ENCODE data around the gene ADTRP. TPM values are rescaled to one million over a fixed set of nuclear protein-coding genes. Genes with fewer than 3 reads are reported as not detected.

The ADTRP gene
- total RNA-seq, 1 experiment from 2014 or later, result 0.50 TPM

DNA sequence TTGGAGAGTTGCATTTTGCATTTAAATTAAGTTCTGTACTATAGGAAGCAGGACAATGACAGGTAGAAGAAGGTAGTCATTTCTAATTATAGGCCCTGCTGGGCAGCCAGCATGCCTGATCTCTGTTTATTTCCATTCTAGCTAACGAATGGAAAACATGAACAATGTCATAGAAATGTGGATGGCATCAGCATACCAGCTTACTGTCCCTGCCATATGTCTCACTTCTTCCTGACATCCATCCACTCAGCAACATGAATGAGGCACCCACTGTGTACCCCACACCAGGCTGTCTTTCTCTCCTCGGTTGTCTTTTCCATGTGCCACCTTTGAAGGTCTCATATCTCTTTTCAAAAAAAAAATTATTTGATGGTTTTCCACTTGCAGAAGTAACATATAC is 11.1 kb downstream of the ADTRP start (continued):
- TF ChIP-seq, protein P1, sequence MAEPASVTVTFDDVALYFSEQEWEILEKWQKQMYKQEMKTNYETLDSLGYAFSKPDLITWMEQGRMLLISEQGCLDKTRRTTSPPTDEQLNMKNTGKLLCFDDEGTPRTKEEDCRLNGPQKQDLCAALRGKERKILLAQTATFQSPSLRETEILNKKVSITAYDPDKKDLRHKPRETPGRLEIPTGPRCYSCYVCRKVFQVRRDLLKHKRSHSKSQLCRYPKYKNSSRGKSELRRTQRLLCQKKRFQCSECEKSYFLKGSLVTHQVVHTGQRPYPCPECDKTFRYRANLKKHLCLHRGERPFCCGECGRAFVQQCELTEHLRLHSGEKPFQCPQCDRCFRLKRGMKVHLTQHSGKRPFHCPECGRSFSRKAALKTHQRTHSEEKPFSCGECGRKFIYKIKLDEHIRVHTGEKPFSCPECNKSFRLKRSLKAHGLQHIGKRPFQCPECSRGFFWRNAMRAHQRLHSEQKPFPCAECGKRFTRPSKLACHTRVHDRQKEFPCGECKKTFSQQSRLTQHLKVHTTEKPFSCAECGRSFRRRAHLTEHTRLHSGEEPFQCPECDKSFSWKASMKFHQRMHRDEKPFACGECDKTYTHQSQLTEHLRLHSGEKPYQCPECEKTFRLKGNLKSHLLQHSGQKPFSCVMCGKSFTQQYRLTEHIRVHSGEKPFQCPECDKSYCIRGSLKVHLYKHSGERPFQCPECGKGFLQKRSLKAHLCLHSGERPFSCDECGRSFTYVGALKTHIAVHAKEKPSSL (CRISPR knock-in tag; conservative IDR thresholded peaks at IDR 0.05), result no peak
- TF ChIP-seq, protein P2, sequence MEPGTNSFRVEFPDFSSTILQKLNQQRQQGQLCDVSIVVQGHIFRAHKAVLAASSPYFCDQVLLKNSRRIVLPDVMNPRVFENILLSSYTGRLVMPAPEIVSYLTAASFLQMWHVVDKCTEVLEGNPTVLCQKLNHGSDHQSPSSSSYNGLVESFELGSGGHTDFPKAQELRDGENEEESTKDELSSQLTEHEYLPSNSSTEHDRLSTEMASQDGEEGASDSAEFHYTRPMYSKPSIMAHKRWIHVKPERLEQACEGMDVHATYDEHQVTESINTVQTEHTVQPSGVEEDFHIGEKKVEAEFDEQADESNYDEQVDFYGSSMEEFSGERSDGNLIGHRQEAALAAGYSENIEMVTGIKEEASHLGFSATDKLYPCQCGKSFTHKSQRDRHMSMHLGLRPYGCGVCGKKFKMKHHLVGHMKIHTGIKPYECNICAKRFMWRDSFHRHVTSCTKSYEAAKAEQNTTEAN (CRISPR knock-in tag; IDR thresholded peaks at IDR 0.05), result no peak
- TF ChIP-seq NFE2L1 (CRISPR knock-in tag; IDR thresholded peaks at IDR 0.05), result no peak
- TF ChIP-seq, protein P3, sequence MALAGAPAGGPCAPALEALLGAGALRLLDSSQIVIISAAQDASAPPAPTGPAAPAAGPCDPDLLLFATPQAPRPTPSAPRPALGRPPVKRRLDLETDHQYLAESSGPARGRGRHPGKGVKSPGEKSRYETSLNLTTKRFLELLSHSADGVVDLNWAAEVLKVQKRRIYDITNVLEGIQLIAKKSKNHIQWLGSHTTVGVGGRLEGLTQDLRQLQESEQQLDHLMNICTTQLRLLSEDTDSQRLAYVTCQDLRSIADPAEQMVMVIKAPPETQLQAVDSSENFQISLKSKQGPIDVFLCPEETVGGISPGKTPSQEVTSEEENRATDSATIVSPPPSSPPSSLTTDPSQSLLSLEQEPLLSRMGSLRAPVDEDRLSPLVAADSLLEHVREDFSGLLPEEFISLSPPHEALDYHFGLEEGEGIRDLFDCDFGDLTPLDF (CRISPR knock-in tag; IDR thresholded peaks at IDR 0.05), result no peak
- TF ChIP-seq ELF4 (CRISPR knock-in tag; IDR thresholded peaks at IDR 0.05; ENCODE audit: low read depth), result no peak

DNA sequence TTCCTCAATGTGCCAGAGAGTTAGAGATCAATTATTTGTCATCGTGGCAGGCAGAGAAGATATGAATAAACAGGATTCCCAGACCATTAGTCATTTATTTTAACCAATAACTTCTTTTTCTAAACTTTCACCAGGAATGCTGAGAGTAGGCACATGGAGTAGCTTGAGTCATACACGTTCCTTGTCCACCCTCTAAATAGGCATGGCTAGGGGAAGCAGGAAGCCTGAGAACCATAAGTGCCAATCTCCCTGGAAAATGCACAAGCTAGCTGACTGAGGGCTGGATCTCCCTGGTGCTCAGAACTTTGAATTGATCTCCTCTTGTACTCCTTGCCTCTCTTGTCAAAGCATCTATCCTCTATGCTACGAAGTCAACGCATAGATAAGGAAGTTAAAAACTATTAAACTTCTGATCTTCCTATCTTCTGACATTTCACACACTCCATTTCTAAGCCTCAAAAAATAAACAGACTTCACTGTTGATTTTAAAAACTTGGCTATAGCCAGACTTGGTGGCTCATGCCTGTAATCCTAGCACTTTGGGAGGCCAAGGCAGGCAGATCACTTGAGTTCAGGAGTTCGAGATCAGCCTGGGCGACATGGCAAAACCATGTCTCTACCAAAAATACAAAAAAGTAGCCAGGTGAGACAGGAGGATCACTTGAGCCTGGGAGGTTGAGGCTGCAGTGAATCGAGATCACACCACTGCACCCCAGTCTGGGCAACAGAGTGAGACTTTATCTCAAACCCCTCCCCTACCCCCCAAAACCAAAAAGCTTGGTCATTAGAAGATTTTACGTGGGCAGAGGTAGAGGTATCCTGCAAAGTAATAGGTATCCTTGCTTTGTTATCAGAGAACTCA is 11.8 kb downstream of the ADTRP start:
- no peak overlapping the region for H3K4me3 Mint-ChIP-seq
- TF ChIP-seq NR3C1 (CRISPR knock-in tag; conservative IDR thresholded peaks at IDR 0.05; ENCODE audit: low read depth) (no peak), FOXJ3 (CRISPR knock-in tag; IDR thresholded peaks at IDR 0.05; ENCODE audit: borderline replicate concordance) (no peak), CREM (CRISPR knock-in tag; IDR thresholded peaks at IDR 0.05) (no peak)
- TF ChIP-seq, protein P4, sequence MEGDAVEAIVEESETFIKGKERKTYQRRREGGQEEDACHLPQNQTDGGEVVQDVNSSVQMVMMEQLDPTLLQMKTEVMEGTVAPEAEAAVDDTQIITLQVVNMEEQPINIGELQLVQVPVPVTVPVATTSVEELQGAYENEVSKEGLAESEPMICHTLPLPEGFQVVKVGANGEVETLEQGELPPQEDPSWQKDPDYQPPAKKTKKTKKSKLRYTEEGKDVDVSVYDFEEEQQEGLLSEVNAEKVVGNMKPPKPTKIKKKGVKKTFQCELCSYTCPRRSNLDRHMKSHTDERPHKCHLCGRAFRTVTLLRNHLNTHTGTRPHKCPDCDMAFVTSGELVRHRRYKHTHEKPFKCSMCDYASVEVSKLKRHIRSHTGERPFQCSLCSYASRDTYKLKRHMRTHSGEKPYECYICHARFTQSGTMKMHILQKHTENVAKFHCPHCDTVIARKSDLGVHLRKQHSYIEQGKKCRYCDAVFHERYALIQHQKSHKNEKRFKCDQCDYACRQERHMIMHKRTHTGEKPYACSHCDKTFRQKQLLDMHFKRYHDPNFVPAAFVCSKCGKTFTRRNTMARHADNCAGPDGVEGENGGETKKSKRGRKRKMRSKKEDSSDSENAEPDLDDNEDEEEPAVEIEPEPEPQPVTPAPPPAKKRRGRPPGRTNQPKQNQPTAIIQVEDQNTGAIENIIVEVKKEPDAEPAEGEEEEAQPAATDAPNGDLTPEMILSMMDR (IDR thresholded peaks at IDR 0.05), result no peak
- no peaks in the 10 kb centered on the region for H3K9me3 Mint-ChIP-seq
- ATAC-seq (no peak), DNase-seq (ENCODE audit: low spot score) (no peak)
- no peak overlapping the region for H3K27ac Mint-ChIP-seq
- ChIA-PET CTCF (no interaction called here), POLR2A (no interaction called here)
- H3K27me3 Mint-ChIP-seq (ENCODE audit: low read depth), result peaks cover 3% of the 10 kb centered on the region
- H3K36me3 Mint-ChIP-seq, result no peaks in the 10 kb centered on the region
- peaks cover 88% of the 10 kb centered on the region for H3K4me1 Mint-ChIP-seq

DNA sequence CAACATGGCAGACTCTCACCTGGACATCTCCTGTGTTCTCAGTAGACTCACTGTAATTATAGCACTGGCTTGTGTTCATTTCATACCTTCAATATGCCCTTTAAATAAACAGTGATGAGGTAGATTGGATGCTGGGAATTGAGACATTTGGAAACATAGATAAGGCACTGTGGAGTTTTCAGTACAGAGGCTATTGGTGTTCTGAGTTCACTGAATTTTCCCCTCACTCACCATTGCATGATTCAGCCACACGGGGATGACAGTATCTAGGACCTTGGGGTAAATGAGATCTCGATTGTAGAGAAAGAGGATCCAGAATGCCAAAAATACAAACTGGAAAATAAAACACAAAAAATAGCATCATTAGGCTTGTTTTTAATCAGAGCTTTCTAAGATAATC is 12.6 kb downstream of the ADTRP start:
- H3K27ac Mint-ChIP-seq, result no peak overlapping the region
- ChIA-PET CTCF (no interaction called here), POLR2A (no interaction called here)
- H3K9me3 Mint-ChIP-seq, result no peaks in the 10 kb centered on the region
- no peak for DNase-seq (ENCODE audit: low spot score)
- no peak for ATAC-seq
- no peaks in the 10 kb centered on the region for H3K36me3 Mint-ChIP-seq
- H3K4me3 Mint-ChIP-seq, result no peak overlapping the region
- peaks cover 81% of the 10 kb centered on the region for H3K4me1 Mint-ChIP-seq
- peaks cover 3% of the 10 kb centered on the region for H3K27me3 Mint-ChIP-seq (ENCODE audit: low read depth)
- TF ChIP-seq CREB1 (CRISPR knock-in tag; IDR thresholded peaks at IDR 0.05), result no peak
- no peak for TF ChIP-seq TP53 (CRISPR knock-in tag; IDR thresholded peaks at IDR 0.05)
- no peak for TF ChIP-seq ETV6 (CRISPR knock-in tag; IDR thresholded peaks at IDR 0.05)
- no peak for TF ChIP-seq HMGA2 (CRISPR knock-in tag; IDR thresholded peaks at IDR 0.05)
- TF ChIP-seq, protein P5, sequence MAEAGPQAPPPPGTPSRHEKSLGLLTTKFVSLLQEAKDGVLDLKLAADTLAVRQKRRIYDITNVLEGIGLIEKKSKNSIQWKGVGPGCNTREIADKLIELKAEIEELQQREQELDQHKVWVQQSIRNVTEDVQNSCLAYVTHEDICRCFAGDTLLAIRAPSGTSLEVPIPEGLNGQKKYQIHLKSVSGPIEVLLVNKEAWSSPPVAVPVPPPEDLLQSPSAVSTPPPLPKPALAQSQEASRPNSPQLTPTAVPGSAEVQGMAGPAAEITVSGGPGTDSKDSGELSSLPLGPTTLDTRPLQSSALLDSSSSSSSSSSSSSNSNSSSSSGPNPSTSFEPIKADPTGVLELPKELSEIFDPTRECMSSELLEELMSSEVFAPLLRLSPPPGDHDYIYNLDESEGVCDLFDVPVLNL (CRISPR knock-in tag; IDR thresholded peaks at IDR 0.05; ENCODE audit: borderline replicate concordance, low read depth), result no peak
- TF ChIP-seq CREM (CRISPR knock-in tag; IDR thresholded peaks at IDR 0.05), result no peak
- TF ChIP-seq ZBTB21 (CRISPR knock-in tag; IDR thresholded peaks at IDR 0.05; ENCODE audit: borderline replicate concordance), result no peak
- TF ChIP-seq NFE2L1 (CRISPR knock-in tag; IDR thresholded peaks at IDR 0.05), result no peak
- TF ChIP-seq SP1 (CRISPR knock-in tag; conservative IDR thresholded peaks at IDR 0.05), result no peak
- TF ChIP-seq, protein P6, sequence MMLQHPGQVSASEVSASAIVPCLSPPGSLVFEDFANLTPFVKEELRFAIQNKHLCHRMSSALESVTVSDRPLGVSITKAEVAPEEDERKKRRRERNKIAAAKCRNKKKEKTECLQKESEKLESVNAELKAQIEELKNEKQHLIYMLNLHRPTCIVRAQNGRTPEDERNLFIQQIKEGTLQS (CRISPR knock-in tag; conservative IDR thresholded peaks at IDR 0.05), result no peak
- TF ChIP-seq ELF4 (CRISPR knock-in tag; IDR thresholded peaks at IDR 0.05; ENCODE audit: low read depth), result no peak
- TF ChIP-seq, protein P4 (IDR thresholded peaks at IDR 0.05), result no peak
- TF ChIP-seq GABPB1 (CRISPR knock-in tag; IDR thresholded peaks at IDR 0.05), result no peak
- TF ChIP-seq PRRX2 (CRISPR knock-in tag; IDR thresholded peaks at IDR 0.05), result no peak
- TF ChIP-seq, protein P7, sequence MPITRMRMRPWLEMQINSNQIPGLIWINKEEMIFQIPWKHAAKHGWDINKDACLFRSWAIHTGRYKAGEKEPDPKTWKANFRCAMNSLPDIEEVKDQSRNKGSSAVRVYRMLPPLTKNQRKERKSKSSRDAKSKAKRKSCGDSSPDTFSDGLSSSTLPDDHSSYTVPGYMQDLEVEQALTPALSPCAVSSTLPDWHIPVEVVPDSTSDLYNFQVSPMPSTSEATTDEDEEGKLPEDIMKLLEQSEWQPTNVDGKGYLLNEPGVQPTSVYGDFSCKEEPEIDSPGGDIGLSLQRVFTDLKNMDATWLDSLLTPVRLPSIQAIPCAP (CRISPR knock-in tag; IDR thresholded peaks at IDR 0.05), result no peak
